Lower leg skin (tissue), 4 donors: ENCODE data around the gene SCNN1B. TPM values are rescaled to one million over a fixed set of nuclear protein-coding genes. Genes with fewer than 3 reads are reported as not detected.
"Not testable (repeated sequence)": the region's sequence is repeated elsewhere in the genome, so short reads cannot be mapped to it uniquely, and the experiment has no call there.

Source experiments
- DNase-seq, 2 donors: peaks; one replicate each; pipeline ENCODE4 v3.0.0-alpha.2; 2019; ENCODE audit warnings: low spot score in 2 of 2
- H3K4me3 ChIP-seq: fragments of 200-600 bp; sonication (generic); 2 replicates; pipeline ENCODE4 v1.5.1; 2017; ENCODE audit warnings: mild to moderate bottlenecking, low read depth; ENCODE audit not compliant: poor library complexity, severe bottlenecking
- POLR2A ChIP-seq, 2 donors: fragments of 450-650 bp; IDR thresholded peaks; one replicate each; pipeline ENCODE4 v1.6.1; 2016 to 2017; ENCODE audit warnings: antibody characterized with exemption in 2 of 2, mild to moderate bottlenecking in 1 of 2, moderate library complexity in 1 of 2
- WGBS, 2 donors: methylation state at CpG; one replicate each; pipeline ENCODE4 v1.1.5; 2018; 5-methylcytosine and 5-hydroxymethylcytosine counted together
- intact Hi-C: fragments of 100-400 bp; cut with DNase I; formaldehyde crosslinking; loops from one replicate; pipeline ENCODE4 v1.15.0; 2023; ENCODE audit warnings: low total_unique reads
- total RNA-seq, 4 donors: library from RNA; depleted of rRNA; stranded (reverse); fragments of >200 nt; gene quantifications; one replicate each; pipeline ENCODE4 v1.1.0, GENCODE V29; 2016
- TF ChIP-seq, protein P1 (sequence below), 3 donors: fragments of 450-650 bp; IDR thresholded peaks; one replicate each; pipeline ENCODE4 v1.5.1; 2016; ENCODE audit warnings: antibody characterized with exemption in 3 of 3, mild to moderate bottlenecking in 3 of 3, moderate library complexity in 2 of 3

The SCNN1B gene
- total RNA-seq, 4 donors from 2014 or later: 33.4 to 91.4 (median 76.6) TPM

DNA sequence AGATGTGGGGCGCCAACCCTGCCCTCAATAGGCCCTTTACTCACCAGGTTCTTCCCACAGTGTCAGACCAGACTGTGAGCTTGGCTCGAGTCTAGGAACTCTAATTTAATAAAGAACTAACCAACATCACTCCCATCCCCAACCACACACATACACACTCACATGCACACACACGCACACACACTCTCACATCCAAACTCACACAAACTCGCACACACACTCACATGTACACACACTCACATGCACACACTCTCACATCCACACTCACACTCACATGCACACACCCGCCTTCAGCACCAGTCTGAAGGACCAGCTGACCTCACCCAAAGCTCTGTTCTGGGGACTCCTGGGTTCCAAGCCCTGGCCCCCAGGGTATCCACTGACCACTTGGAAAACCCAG lies 87.1 kb downstream of the SCNN1B start:
- WGBS, 2 donors: 91% methylated on average over 5 of the region's 5 CpGs
- H3K4me3 ChIP-seq: no peak overlapping the region
- intact Hi-C loops: no loop called here
- TF ChIP-seq POLR2A (IDR thresholded peaks at IDR 0.05): no peak
- TF ChIP-seq, protein P1, sequence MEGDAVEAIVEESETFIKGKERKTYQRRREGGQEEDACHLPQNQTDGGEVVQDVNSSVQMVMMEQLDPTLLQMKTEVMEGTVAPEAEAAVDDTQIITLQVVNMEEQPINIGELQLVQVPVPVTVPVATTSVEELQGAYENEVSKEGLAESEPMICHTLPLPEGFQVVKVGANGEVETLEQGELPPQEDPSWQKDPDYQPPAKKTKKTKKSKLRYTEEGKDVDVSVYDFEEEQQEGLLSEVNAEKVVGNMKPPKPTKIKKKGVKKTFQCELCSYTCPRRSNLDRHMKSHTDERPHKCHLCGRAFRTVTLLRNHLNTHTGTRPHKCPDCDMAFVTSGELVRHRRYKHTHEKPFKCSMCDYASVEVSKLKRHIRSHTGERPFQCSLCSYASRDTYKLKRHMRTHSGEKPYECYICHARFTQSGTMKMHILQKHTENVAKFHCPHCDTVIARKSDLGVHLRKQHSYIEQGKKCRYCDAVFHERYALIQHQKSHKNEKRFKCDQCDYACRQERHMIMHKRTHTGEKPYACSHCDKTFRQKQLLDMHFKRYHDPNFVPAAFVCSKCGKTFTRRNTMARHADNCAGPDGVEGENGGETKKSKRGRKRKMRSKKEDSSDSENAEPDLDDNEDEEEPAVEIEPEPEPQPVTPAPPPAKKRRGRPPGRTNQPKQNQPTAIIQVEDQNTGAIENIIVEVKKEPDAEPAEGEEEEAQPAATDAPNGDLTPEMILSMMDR (IDR thresholded peaks at IDR 0.05): no peak
- no peak for DNase-seq

DNA sequence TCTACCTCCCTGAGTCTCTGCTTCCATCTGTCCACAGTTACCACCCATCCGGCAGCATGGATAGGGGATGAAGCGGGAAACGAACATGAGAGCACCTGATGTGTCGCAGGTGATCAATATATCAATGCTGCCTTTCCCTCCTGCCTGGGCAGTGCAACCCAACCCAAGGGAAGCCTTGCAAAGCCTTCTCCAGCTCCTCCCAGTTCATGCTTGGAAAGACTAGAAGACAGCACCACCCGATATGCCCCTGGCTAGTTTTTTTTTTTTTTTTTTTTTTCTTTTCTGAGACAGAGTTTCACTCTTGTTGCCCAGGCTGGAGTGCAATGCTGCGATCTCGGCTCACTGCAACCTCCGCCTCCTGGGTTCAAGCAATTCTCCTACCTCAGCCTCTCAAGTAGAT lies 87.8 kb downstream of the SCNN1B start:
- intact Hi-C loops: not testable (repeated sequence)
- 89 to 94% methylated on average over 8 of the region's 8 CpGs for WGBS, 2 donors

DNA sequence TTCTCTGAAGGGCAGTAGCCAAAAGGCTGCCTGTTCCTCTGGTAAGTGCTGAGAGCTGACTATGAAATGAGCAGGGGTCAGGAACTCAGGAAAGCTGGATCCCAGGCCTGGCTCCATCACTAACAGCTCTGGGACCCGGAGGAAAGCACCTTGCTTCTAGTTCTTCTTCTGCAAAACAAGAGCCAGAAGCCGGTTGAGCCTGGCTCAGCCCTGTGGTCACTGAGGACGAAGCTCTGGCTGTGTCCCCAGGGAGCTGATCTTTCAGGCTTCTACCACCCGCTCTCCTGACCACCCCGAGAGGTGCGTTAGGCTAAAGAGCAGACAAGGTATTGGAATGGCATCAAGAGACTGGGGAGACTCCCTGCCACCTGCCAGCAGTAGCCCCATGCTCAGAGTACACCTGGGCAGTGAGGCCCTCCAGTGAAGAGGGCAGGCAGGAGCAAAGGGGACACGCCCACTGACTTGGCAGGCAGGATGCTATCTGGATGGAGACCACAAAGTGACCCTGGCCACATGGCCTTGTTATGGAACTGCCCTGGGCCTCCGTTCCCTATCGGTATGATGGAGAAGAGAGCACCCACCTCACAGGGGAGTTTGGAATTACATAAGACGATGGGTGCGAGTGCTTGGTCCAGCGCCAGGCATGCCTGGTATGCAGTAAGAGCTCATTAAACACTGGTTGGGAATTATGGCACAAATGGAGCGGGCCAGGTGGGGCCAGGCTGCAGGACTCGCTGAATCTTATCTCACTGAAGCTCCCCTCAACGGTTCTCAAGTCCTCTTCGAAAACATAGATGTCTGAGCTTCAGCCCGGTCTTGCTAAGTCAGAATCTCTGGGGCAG lies 89.5 kb downstream of the SCNN1B start:
- WGBS, 2 donors: 84 to 93% methylated on average over 17 of the region's 17 CpGs
- no peak for DNase-seq
- TF ChIP-seq, protein P1 (IDR thresholded peaks at IDR 0.05): no peak
- no peak for TF ChIP-seq POLR2A (IDR thresholded peaks at IDR 0.05)
- no peak overlapping the region for H3K4me3 ChIP-seq
- intact Hi-C loops: no loop called here

More for the DNA sequence above, 87.8 kb downstream of the SCNN1B start:
- not testable (repeated sequence) for H3K4me3 ChIP-seq, DNase-seq

DNA sequence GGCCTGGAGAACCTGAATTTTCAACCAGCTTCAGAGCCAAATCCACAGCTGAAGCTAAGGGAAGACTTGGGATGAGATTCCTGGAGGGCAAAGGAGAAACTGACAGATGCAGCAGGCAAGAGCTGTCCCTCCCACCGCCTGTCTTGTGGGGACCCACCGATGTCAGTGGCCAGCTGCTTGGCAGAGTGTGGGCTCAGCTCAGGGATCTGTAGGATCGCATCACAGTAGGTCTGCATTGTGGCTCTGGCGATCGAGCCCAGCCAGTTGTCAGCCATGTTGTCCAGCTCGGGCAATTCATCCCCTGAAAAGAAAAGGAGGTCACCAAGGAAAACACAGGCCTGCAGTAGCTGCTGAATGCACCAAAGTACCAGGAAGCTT lies 90.1 kb downstream of the SCNN1B start:
- TF ChIP-seq, protein P1 (IDR thresholded peaks at IDR 0.05): no peak
- TF ChIP-seq POLR2A (IDR thresholded peaks at IDR 0.05): no peak
- H3K4me3 ChIP-seq: no peak overlapping the region
- DNase-seq: no peak
- intact Hi-C loops: no loop called here
- 91 to 97% methylated on average over 6 of the region's 6 CpGs for WGBS, 2 donors

DNA sequence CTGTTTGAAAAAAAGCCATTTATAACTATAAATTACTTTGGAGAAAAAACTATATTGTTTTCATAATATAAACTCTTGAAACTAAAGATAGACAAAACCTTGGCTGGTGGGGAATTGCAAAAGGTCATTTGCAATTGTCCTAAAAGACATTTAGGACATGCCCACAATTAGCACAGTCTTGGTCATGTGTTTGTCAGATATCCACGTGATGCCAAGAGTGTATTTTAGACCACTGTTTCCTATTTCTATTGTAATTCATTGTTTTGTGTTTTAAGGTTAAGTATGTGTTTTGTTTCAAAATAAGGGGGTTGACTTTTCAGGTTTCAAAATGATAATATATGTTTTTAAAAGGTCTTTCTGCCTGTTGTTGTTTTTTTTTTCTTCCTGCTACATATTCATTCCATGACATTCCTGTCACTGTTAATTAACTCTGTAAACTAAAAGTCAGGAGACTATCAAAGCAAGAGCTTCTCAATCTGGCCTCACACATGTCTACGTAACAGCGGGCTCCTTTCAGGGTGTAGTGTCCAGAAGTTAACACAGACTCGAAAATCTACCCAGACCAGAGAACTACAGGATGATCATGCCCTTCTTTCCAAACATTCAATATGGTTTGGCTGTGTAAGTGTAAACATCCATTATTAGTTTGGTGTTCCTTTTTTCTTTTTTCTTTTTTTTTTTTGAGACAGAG lies 92.2 kb downstream of the SCNN1B start:
- 77 to 84% methylated on average over 4 of the region's 4 CpGs for WGBS, 2 donors
- TF ChIP-seq POLR2A (IDR thresholded peaks at IDR 0.05): no peak
- TF ChIP-seq, protein P1 (IDR thresholded peaks at IDR 0.05): no peak
- no peak overlapping the region for H3K4me3 ChIP-seq
- no peak for DNase-seq
- intact Hi-C loops: no loop called here

DNA sequence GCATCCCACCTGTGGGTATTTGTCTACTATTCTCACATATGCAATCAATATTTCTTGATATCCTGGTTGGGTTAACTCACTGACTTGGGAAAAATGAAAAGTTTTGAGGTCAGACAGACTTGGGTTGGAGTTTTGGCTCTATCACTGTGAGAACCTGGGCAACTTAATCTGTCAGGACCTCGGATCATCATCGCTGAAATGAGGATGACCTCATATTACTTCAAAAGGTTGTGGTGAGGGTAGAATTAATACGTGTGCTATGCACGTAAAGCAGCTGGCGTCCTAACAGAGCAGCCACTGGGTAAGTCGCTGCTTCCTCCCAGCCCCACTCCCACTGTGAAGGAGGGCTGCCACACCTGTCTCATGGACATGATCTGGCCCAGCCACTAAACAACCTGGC lies 93.6 kb downstream of the SCNN1B start:
- DNase-seq: no peak
- intact Hi-C loops: no loop called here
- no peak overlapping the region for H3K4me3 ChIP-seq
- WGBS, 2 donors: 89% methylated on average over 6 of the region's 6 CpGs
- TF ChIP-seq POLR2A (IDR thresholded peaks at IDR 0.05): no peak
- TF ChIP-seq, protein P1 (IDR thresholded peaks at IDR 0.05): no peak
